Measurements from ENCODE around the gene MYLK3.
"Not testable (repeated sequence)": the region's sequence is repeated elsewhere in the genome, so short reads cannot be mapped to it uniquely, and the experiment has no call there.

Gene MYLK3

GRCh38 chr16:46688654-46689364 is 59.3 kb downstream of the MYLK3 start, which contains the start of gene VPS35:
Gene VPS35 (minus strand): TSS chr16:46689178. CDS start chr16:46689133, 45 bp downstream.
- peak; percentile 100 for DNase-seq

DNA sequence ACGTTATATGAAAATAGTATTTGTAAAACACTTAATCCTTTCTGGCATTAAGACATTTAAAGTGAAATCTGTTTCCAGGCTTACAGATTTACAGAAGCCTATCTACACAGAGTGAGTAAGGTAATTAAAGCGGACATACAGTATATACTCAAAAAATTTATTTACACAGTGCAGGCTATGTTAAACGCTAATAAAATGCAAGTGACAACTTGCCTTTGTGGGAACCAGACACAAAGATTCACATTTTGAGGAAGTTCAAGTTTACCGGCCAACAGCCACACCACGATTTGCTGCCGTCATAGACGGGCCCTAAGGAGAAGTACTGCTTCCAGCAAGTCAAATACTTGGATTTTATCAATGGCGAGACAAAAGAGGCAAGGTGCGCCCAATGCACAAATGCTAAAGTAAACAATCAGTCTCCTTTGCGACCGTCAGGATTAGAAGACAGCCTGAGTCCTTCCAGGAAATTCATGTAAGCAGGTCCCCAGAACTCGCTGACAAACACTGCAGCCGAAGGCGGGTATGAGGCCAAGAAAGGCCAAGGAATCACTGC is 60.0 kb downstream of the MYLK3 start:
- no peak for DNase-seq

GRCh38 chr16:46687486-46687885 is 60.7 kb downstream of the MYLK3 start:
- no peak for DNase-seq

DNA sequence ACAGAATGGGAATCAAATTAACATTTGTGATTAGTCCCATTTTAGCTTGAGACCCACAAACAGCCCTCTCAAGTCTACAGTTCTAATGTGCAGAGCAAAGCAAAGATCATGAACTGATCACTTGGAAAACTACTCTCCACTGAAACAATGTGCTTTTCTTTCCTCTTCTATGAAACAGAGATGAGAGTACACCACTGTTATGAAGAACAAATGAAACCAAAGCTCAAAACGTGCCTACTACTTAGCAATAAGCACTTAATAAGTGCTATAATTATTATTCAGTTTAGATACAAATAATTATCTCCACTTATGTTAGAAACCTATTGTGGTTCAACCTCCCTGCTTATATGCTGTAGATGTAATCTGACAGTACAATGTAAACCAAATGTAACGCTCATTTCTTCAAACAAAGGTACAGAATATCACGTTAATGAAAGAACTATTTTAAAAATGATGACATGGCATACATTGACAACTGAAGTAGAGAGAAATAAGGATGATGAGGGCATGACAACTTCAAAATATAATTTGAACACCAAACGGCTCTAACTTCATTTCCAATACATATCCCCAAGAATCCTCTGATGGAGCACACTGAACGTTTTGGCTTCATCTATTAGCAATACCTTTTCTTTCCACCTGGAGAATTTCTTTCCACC is 61.2 kb downstream of the MYLK3 start:
- DNase-seq: no peak

- DNase-seq: not testable (repeated sequence)
These were observed 66.3 kb downstream of the MYLK3 start for GRCh38 chr16:46681867-46682266.

- not testable (repeated sequence) for DNase-seq
These were observed 70.2 kb downstream of the MYLK3 start for GRCh38 chr16:46677943-46678342.

- peak; percentile 17 for DNase-seq
These were observed 74.7 kb downstream of the MYLK3 start for GRCh38 chr16:46673320-46674013.

- DNase-seq: no peak
These were observed 86.0 kb downstream of the MYLK3 start for GRCh38 chr16:46662123-46662522.

DNA sequence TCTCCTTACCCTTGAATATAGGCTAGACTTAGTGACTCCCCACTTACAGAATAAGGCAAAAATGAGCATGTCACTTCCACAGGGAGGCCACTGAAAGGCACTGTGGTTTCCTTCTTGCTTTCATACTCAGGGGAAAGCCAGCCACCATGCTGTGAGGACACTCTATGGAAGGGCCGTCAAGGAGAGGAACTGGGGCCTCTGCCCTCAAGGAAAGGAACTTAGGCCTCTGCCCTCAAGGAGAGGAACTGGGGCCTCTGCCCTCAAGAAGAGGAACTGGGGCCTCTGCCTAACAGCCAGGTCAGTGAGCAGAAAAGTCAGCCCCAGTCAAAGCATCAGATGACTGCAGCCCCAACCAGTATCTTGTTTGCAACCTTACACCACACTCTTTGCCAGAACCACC is 89.2 kb downstream of the MYLK3 start:
- DNase-seq: no peak
